ENCODE data around the gene GPR146.
"Not testable (repeated sequence)": the region's sequence is repeated elsewhere in the genome, so short reads cannot be mapped to it uniquely, and the experiment has no call there.

Gene GPR146, protein sequence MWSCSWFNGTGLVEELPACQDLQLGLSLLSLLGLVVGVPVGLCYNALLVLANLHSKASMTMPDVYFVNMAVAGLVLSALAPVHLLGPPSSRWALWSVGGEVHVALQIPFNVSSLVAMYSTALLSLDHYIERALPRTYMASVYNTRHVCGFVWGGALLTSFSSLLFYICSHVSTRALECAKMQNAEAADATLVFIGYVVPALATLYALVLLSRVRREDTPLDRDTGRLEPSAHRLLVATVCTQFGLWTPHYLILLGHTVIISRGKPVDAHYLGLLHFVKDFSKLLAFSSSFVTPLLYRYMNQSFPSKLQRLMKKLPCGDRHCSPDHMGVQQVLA

DNA sequence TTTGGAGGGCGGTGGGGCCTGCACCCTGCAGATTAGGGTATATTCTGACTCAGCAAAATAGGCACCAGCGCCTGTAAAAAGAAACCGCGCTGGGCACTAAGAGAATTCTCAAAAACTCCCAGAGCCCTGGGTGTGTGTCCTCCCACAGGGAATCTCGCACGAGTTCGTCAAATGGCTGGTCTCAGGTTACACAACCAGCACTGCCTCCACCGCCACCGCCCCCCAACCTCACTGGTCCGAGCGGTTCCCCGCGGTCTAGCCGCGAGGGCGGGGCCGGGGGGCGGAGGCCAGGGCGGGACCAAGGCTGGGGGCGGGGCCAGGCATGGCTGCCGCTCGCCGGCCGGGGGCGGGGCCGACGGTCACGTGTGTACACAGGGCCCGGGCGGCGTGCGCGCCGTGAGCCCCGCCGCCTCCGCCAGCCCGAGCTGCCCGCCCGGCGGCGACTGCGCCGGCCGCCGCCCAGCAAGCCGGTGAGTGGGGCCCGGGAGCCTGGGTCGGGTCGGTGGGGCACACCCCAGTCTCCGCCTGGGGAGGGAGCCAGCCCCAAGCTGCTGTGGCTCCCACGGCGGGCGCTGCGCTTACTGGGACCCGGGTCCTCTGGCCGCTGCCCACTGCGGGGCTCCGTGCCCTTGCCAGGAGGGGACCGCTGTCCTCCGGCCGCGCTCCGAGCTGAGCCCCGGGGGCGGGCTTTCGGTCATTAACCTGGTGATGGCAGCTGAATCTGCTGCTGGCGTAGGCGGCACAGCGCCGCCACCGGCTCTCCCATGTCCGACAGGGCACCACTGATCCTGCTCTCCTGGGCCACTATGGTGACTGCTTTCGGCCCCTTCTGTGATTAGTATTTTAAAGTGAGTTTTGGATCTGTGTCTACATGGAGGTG, at the start of gene GPR146:
TSS of gene GPR146 (plus strand) at position 358 of the 880 bp plus-strand sequence. CDS start 12,970 bp downstream, outside the sequence.
- FAIRE-seq: no peak

DNA sequence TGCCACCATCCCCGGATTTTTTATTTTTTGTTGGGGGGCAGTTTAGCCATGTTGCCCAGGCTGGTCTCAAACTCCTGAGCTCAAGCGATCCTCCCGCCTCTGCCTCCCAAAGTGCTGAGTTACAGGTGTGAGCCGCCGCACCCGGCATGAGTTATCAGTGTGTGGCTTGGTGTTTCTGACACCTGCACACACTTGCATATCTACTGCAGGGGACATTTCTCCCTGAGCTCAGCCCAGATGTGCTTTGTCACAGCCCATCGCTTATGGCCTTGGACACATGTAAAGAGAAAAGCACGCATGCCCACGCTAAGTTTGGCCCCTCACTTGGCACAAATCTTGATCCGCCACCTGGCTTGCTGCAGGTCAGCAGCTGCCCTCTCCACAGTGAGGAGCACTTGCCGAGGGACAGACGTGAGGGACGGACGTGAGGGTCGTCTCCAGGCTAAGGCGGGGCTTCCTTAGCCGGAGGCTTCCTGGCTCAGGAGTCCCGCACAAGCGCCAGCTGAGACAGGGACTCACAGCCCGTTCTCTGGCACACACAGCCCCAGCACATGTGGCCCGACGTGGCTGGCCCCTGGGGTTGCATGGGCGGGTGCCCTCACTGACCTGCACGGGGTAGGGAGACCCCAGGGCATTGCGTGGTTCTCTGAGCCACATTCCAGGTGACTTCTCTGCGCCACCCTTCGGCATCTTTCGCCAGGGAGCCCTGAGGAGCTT, 49.6 kb upstream of the GPR146 start:
- FAIRE-seq: no peak

DNA sequence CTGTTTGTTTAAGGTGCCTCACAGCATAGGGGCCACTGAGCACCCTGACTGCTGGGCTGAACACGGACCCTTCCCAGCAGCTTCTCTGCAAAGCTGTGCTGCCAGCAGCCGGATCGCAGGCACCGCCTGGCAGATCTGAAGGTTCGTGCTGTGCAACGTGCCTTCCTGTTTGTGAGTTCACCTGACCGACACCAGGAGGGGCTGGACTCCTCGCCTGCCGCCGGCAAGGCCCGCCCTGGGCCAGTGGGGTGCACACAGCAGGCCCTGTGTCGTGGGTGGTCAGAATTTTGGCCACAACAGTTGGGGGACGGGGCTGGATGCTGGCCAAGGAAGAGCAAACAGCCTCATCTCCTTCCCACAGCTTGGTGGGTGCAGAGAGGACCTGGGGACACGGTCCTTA, 48.8 kb upstream of the GPR146 start:
- FAIRE-seq: no peak

DNA sequence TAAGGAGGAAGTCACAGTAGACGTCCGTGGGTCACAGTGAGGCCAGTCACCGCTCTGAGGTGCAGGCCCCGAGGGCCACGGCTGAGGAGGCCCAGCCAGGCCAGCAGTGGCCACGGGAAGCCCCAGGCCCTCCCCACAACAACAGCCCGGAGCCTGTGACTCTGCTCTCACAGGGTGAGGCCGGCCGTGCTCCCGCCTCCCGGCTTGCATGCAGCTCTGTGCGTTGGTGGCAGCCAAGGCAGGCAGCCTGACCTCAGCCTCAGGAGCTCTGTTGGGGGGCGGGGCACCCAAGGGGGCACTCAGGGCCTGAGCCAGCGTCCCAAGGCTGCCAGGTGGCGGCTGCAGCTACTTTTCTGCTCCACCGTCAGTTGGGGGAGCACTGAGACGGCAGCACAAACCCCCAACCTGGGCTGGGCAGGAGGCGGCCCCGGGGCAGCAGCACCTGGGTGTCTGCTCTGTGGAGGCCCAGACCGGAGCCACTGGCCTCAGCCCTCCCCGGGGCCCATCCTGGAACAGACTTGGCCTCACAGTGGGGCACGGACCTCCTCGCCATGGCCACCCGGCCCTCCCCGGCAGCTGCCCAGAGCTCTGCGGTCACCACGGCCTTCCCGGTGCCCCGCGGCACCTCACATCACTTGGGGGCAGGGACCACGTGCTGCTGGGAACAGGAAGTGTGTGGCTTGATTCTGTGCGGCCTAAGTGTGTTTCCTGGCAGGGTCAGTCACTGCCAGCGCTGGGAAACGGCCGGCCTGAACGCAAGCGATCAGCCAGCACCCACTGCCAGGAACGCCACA, 48.1 kb upstream of the GPR146 start:
- FAIRE-seq: no peak

DNA sequence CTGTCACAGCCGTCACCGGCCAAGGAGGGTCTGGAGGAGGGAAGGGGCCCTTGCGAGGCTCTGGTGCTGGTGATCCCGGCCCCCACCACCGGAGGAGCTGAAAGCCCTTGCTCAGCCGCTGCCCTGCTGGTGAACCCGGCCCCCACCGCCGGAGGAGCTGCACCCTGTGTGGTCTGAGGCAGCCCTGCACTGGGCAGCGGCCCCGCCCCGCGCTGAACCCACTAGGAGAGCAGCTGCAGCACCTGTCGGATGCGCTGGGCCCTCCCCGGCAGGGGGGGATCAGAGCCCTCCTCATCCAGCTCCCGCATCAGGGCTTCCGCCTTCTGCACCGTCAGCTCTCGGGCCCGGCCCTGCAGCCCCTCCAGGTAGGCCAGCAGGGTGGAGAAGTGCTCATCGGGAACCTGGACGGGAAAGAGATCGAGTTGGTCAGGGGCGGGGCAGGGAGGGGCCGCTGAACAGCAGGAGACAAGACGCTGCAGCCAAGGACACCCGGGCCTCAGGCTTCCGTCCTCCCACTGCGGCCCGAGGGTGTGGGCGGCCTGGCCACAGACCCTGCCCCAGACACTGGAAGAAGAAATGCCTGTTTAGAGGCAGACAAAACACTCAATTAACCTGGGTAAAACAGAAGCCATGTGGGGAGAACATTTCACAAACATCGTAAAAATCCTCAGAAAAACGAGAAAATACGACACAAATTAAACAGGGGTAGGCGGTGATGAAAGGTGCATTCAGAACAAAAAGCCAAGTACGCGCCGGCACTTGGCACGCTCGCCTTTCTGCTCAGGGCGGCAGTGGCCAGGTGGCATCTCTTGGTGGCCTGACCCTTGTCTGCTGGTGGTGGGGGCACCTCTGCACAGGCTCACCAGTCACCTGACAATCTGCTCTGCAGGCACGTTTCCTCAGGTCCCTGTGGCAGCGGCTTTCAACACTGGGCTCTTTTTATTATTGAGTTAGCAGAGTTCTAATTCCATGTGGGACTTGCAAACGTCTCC, 46.6 kb upstream of the GPR146 start:
- no peak for FAIRE-seq

DNA sequence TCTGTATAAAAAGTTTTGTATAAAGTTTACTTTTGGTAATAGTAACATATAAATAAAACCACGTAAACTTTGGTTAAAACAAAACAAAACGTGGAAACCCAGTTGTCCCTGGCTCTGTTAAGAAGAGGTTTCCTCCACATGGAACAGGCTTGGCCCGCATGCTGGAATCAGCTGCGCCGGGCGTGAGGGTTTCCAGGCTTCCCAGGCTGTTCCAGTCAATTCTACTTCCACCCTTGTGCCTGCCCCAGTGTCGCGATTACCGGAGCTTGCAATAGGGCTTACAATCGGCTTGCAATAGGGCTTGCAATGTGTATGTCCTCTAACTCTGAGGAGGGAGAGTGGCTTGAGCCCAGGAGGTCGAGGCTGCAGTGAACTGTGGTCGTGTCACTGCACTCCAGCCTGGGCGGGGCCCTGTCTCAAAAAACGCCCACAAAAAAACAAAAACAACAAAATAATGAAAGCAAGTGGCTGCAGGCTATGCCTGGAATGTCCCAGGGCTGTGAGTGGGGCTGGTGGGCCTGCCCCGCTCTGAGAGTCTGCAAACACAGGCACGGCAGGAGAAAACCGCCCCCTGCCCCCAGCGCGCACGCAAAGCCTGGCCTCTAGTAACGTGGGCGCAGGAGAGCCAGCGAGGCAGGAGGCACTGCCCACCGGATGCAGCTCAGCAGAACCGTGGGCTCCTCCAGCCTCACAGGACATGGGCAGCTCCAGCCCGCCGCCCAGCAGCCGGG, 45.0 kb upstream of the GPR146 start:
- no peak for FAIRE-seq

DNA sequence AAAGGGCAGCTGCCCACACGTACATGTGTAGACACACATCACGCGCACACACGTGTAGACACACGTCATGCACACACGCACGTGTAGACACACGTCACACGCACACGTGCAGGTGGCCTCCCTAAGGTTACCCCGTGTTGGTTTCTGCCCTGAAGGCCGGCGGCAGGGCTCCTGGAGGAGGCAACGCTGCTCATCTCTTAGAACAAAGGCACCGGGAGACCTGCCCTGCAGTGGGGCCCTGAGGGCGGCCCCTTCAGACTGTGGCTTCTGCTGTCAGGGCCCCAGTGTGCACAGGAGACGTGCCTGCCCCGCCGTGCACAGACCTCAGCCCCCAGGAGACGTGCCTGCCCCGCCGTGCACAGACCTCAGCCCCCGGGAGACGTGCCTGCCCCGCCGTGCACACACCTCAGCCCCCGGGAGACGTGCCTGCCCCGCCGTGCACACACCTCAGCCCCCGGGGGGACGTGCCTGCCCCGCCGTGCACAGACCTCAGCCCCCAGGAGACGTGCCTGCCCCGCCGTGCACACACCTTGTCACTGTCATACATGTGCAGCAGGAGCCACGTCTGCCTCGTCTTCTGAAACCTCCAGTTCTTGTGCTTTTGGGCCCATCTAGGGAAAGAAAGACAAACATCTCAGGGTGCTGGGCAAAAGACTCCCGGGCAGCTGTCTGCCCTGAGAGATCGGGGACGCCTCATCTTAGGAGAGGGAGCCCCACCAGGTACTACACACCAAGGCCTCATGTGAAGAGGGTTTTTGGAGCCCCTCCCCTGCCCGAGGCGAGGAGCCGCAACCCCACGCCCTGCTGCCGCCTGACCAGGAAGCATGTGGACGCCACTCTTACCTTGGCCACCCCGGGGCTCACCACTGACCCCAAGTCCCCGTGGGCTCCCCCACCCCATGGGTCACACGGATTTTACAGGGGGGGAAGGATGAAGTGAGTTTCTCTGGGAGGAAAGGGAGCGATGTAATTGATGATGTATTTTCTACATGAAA, 44.1 kb upstream of the GPR146 start:
- no peak for FAIRE-seq

DNA sequence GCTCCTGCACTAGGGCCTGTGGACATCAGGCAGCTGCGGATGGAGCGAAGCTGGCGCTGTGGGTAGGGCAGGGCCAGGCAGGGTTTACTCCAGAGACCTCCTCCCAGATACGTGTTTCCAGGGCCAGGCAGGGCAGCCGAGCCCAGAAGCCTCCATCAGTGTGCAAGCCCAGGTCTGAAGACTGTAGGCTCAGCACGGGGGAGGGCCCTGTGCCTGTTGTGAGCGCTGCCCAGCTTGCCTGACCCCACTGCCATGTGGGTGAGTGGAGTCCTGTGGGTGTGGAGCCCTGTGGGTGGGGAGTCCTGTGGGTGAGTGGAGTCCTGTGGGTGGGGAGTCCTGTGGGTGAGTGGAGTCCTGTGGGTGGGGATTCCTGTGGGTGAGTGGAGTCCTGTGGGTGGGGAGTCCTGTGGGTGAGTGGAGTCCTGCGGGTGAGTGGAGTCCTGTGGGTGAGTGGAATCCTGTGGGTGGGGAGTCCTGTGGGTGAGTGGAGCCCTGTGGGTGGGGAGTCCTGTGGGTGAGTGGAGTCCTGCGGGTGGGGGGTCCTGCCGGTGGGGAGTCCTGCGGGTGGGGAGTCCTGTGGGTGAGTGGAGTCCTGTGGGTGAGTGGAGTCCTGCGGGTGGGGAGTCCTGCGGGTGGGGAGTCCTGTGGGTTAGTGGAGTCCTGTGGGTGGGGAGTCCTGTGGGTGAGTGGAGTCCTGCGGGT, 43.1 kb upstream of the GPR146 start:
- FAIRE-seq: not testable (repeated sequence)

DNA sequence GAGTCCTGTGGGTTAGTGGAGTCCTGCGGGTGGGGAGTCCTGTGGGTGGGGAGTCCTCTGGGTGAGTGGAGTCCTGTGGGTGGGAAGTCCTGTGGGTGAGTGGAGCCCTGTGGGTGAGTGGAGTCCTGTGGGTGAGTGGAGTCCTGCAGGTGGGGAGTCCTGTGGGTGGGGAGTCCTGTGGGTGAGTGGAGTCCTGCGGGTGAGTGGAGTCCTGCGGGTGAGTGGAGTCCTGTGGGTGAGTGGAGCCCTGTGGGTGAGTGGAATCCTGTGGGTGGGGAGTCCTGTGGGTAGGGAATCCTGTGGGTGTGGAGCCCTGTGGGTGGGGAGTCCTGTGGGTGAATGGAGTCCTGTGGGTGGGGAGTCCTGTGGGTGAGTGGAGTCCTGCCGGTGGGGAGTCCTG, 42.3 kb upstream of the GPR146 start:
- not testable (repeated sequence) for FAIRE-seq

DNA sequence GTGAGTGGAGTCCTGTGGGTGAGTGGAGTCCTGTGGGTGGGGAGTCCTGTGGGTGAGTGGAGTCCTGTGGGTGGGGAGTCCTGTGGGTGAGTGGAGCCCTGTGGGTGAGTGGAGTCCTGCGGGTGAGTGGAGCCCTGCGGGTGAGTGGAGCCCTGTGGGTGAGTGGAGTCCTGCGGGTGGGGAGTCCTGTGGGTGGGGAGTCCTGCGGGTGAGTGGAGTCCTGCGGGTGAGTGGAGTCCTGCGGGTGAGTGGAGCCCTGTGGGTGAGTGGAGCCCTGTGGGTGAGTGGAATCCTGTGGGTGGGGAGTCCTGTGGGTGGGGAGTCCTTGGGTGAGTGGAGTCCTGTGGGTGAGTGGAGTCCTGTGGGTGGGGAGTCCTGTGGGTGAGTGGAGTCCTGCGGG, 41.9 kb upstream of the GPR146 start:
- FAIRE-seq: not testable (repeated sequence)

DNA sequence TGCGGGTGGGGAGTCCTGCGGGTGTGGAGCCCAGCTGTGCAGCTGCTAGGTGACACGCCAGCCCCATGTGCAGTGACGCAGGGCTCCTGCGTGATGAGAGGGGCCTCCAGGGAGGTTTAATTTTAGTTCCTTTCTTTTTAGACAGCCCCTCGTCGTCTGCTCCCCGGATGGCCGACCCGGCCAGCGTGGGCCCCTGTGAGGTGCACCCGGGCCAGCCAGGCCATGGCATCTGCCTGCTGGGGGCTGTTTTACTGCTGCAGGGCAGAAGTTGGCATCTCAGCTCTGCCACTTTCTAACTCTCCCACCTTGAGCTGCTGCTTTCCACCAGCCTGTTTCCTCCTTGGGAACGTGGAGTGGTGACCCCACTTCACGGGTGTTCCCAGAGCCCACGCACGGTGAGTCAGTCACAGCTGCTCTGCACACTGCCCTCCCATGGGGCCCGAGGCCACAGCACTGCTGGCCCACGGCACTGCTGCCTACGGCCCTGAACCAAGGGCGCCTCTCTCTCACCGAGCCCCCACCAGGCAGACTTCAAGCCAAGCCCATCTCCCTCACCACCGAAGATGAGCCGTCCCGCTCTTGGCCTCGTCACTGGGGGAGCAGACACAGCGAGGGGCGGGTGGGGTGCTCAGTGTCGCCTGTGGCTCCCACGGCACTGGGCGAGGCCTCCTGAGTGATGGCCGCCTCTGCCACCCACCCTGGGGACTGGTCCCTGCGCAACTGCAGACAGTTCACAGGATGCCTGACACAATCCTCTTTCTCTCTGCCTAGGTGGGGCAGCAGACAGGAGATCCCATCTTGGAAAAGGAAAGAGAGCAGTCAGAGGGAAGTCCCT, 40.1 kb upstream of the GPR146 start:
- no peak for FAIRE-seq

DNA sequence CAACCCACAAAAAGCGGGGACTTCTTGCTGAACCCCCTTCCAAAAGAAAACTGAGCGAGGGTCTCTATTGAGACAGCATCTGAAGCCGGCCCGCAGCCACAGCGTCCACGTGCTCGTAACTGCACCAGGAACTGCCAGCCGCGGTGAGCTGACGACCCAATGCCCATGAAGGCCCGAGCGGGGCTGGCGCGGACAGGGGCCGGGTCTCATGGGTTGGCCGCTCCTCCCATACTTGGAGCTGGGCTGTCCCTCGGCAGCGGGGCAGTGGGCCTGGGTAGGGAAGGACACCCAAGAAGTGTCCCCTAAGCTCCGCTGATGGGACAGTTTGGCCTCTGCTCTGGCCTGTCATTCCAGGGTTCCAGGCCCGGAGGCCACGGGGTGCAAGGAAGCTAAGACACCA, 39.0 kb upstream of the GPR146 start:
- no peak for FAIRE-seq

DNA sequence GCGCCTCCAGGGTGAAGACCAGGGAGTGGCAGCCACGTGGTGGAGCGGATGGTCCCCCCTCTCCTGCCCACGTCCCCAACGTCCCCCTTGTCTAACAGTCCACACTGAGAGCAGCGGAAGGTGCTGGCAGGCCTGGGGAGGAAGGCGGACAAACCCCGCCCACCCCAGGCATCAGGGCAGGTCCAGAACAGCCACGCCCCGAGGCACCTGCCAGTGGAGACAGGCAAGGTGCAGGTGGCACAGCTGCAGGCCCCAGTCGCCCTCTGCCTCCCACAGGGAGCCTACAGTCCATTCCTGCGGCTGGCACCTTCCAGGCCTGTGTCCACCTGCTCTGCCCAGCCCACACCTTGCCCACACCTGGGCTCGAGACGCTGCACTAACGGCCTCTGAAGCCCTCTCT, 36.4 kb upstream of the GPR146 start:
- no peak for FAIRE-seq

DNA sequence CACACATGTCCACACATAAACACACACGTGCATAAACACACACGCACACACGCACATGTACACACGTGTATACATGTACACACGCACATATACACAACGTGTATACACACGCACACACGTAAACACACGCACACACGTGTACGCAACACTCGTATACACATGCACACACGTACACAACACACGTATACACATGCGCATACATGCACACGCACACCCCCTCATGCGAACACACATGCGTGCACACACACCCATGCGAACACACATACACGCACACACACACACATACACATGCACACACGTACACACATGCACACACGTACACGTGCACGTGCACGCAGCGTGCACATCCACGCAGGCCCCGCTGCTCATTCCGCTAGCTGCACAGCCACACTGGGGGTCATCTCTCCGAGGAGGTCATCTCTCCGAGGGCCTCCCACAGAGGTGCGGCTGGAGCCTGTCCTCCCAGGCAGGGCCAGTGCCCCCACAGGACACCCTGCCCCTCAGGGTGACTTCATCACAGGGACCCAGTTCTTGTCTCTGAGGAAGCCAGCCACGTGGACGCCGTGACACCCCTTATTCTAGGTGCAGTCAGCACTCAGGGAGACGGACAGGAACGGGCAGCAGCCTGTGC, 35.5 kb upstream of the GPR146 start:
- no peak for FAIRE-seq

DNA sequence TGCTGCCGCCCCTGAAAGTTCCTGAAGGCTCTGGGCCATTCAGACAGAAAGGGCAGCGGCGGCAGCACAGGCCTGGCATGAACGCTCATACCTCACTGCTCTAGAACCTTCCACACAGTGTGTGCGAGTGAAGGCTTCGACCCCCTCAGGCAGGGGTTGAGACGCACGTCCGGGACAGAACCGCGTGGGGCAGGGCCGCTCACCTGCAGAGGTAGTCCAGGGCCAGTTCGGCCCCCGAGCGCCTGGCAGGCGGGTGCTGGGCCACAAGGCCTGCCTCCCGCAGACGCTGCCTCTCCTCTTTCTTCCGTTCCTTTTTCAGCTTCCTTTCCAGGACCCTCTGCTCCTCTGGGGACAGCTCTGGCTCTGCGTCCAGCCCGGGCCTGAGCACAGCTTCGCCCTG, 34.6 kb upstream of the GPR146 start:
- FAIRE-seq: no peak

DNA sequence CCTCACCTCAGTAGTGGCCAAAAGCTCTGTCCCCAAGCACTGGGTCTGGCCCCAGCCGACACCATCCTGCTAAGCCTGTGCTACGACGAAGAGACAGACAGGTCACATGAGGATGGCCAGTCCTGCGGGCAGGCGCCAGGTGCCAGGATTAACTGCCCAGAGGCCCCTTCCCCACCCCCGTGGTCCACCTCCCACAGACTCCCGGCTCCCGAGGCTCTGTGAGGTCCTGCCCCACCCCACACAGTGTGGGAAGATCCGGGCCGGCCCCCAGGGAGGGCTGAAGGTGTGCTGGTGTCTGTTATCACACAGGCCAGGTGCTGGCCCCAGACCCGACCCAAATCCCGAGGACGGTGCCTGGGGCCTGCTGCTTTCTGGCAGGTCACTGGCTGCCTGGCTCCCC, 34.1 kb upstream of the GPR146 start:
- no peak for FAIRE-seq

Measured in endometrium (tissue), 2 donors.